H1 (cell line): ENCODE measurements around the gene CUL4A. TPM values are rescaled to one million over a fixed set of nuclear protein-coding genes. Genes with fewer than 3 reads are reported as not detected.

Experiments used
- BRCA1 ChIP-seq: IDR thresholded peaks from 2 replicates; pipeline ENCODE4 v1.6.1; 2012; ENCODE audit warnings: low read depth, low read length, improper control_type of control experiment
- CHD7 ChIP-seq: fragments of 300-600 bp; sonication (generic); IDR thresholded peaks from 2 replicates; pipeline ENCODE4 v1.7.1; 2012; ENCODE audit warnings: low read length, moderate library complexity, mild to moderate bottlenecking, inconsistent platforms; ENCODE audit not compliant: insufficient replicate concordance
- GTF2F1 ChIP-seq: IDR thresholded peaks from 2 replicates; pipeline ENCODE4 v1.6.1; 2012; ENCODE audit warnings: low read depth, low read length, improper control_type of control experiment, borderline replicate concordance
- HDAC6 ChIP-seq: IDR thresholded peaks from one replicate; pipeline ENCODE4 v1.7.1; 2012; ENCODE audit warnings: low read depth, mild to moderate bottlenecking, inconsistent platforms, low read length, moderate library complexity
- JUND ChIP-seq: IDR thresholded peaks from 2 replicates; pipeline ENCODE4 v1.6.1; 2011; ENCODE audit warnings: mild to moderate bottlenecking, improper control_type of control experiment, low read length
- KDM4A ChIP-seq: IDR thresholded peaks from one replicate; pipeline ENCODE4 v1.7.1; 2012; ENCODE audit warnings: low read depth, mild to moderate bottlenecking, moderate library complexity, low read length, inconsistent platforms; ENCODE audit not compliant: severe bottlenecking
- MAX ChIP-seq: IDR thresholded peaks from 2 replicates; pipeline ENCODE4 v1.6.1; 2012; ENCODE audit warnings: inconsistent platforms
- POU5F1 ChIP-seq: IDR thresholded peaks from 2 replicates; pipeline ENCODE4 v1.6.1; 2011; ENCODE audit warnings: low read depth, mild to moderate bottlenecking, low read length, moderate library complexity
- RFX5 ChIP-seq: IDR thresholded peaks from 2 replicates; pipeline ENCODE4 v1.6.1; 2011; ENCODE audit warnings: low read depth, low read length, improper control_type of control experiment, borderline replicate concordance
- RXRA ChIP-seq: IDR thresholded peaks from 2 replicates; pipeline ENCODE4 v1.6.1; 2011; ENCODE audit warnings: low read depth, mild to moderate bottlenecking, low read length, moderate library complexity; ENCODE audit not compliant: insufficient read depth
- YY1 ChIP-seq: IDR thresholded peaks from 2 replicates; pipeline ENCODE4 v1.6.1; 2011; ENCODE audit warnings: low read depth, mild to moderate bottlenecking, low read length
- polyA plus RNA-seq, 7 experiments: library from polyadenylated mRNA; depleted of rRNA in 3 of 7; stranded (reverse) in 5 of 7; unstranded in 2 of 7; fragments of >200 nt in 5 of 7; fragments of 200-250 nt in 2 of 7; gene quantifications; 1 replicate in 5 of 7; 2 replicates in 1 of 7; 4 replicates in 1 of 7; pipeline versions ENCODE4 v1.2.1 to v1.2.3, GENCODE V29; 2011 to 2013; ENCODE audit warnings: missing spikeins in 2 of 7, mixed read lengths in 2 of 7
- total RNA-seq: library from RNA; stranded (reverse); fragmentation: NEBNext Ultra II Directional; extraction: Animal tissue kit (Norgen Biotek cat#: 25700); gene quantifications from 2 replicates; pipeline ENCODE4 v1.2.1, GENCODE V29; 2021

The CUL4A gene
- total and polyA plus RNA-seq, 2 of the 8 experiments (the other 6 are each of a cell fraction or from before 2014, with no cell fraction given): 54.7 to 101 TPM

GRCh38 chr13:113258321-113259054 lies 49.1 kb downstream of the CUL4A start (continued):
- TF ChIP-seq CHD7 (no peak), RFX5 (no peak), KDM4A (no peak), MAX (no peak), POU5F1 (no peak), YY1 (no peak), BRCA1 (no peak), RXRA (no peak), JUND (no peak), HDAC6 (no peak), GTF2F1 (no peak)
- TF ChIP-seq, all 59 proteins: peak for 0
